ENCODE data around the gene ETS2.

DNA sequence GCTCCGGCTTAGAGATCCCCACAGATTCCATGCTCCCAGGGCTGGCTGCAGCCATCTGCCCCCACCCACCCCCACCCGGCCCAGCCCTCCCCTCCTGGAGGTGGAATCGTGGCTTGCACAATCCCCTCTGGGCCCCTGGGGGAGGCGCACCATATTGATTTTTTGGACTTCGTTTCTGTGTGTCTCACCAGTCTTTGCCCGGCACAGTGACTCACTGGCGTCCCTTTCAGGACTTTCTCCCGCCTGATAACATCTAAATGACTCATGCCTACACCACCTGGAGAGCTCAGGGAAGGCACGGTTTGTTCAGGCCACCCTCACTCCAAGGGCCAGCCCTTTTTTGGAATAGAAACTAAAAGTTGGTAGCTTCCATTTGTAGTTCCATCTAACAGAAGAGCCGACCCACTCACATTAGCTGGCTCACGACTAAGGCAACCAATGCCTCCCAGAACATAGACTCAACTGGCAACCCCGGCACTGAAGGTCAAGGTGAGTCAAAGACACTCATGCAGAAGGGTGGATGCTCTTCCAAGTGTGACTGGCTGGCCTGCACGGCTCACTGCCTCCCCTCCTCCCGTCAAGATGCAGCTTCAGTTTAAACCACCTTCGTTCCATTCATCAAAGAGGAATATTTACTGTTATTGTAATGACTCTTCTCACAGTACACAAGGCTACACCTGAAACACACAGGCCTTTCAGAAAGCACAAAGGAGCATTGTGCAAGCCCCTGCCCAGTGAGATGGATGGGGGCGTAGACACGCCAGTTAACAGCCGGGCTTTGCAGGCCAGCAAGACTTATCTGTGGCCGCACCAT, 18.1 kb upstream of the ETS2 start:
- TF ChIP-seq EZH2 (IDR thresholded peaks at IDR 0.05; ENCODE audit: insufficient read depth, low read length): no peak
- TF ChIP-seq, protein P1, sequence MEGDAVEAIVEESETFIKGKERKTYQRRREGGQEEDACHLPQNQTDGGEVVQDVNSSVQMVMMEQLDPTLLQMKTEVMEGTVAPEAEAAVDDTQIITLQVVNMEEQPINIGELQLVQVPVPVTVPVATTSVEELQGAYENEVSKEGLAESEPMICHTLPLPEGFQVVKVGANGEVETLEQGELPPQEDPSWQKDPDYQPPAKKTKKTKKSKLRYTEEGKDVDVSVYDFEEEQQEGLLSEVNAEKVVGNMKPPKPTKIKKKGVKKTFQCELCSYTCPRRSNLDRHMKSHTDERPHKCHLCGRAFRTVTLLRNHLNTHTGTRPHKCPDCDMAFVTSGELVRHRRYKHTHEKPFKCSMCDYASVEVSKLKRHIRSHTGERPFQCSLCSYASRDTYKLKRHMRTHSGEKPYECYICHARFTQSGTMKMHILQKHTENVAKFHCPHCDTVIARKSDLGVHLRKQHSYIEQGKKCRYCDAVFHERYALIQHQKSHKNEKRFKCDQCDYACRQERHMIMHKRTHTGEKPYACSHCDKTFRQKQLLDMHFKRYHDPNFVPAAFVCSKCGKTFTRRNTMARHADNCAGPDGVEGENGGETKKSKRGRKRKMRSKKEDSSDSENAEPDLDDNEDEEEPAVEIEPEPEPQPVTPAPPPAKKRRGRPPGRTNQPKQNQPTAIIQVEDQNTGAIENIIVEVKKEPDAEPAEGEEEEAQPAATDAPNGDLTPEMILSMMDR (IDR thresholded peaks at IDR 0.05; ENCODE audit: insufficient read depth, low read depth, low read length): no peak

All from astrocyte (in vitro differentiated cells and primary cell).